ENCODE measurements around the gene USP24. TPM values are rescaled to one million over a fixed set of nuclear protein-coding genes. Genes with fewer than 3 reads are reported as not detected.

USP24 gene
- total RNA-seq, 6 experiments from 2014 or later = 19.9 to 28.0 (median 21.9) TPM

DNA sequence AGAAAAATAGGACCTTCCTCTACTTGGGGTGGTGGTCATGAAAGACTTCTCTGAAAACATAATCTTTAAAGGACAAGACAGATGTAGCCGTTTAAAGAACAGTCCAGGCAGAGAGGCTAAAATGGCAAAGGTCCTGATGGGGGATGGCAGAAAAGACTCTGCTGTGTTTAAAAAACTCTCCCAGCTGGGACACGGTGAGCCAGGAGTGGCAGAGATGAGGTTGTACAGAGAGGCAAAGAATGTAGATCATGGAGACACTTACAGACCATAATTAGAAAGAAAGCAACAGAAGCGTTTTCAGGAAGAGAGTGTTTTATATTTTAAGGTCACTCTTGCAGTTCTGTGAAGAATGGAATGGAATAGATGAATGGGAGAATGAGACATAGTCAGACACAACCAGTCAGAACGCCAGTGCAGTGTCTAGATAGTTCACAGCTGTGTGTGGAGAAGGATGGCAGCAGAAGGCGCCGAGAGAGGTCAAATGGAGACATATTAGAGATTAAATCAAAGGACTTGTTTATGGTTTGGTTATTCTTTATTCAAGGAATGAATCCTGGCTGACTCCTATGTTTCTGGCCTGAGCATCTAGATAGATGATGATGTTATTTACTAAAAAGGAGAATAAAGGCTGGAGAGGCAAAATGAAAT, 47.8 kb downstream of the USP24 start:
- TF ChIP-seq, protein P1, sequence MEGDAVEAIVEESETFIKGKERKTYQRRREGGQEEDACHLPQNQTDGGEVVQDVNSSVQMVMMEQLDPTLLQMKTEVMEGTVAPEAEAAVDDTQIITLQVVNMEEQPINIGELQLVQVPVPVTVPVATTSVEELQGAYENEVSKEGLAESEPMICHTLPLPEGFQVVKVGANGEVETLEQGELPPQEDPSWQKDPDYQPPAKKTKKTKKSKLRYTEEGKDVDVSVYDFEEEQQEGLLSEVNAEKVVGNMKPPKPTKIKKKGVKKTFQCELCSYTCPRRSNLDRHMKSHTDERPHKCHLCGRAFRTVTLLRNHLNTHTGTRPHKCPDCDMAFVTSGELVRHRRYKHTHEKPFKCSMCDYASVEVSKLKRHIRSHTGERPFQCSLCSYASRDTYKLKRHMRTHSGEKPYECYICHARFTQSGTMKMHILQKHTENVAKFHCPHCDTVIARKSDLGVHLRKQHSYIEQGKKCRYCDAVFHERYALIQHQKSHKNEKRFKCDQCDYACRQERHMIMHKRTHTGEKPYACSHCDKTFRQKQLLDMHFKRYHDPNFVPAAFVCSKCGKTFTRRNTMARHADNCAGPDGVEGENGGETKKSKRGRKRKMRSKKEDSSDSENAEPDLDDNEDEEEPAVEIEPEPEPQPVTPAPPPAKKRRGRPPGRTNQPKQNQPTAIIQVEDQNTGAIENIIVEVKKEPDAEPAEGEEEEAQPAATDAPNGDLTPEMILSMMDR (IDR thresholded peaks at IDR 0.05) = no peak
- TF ChIP-seq POLR2A (IDR thresholded peaks at IDR 0.05) = no peak
- H3K27ac ChIP-seq = no peak overlapping the region
- intact Hi-C loops (cut with DNase I) = no loop called here
- H3K4me3 ChIP-seq = no peak overlapping the region
- no peak for DNase-seq
- H3K9me3 ChIP-seq = no peaks in the 10 kb centered on the region
- H3K36me3 ChIP-seq = peaks cover 0 to 29% (median 0%) of the 10 kb centered on the region in 4 donors
- H3K4me1 ChIP-seq = no peaks in the 10 kb centered on the region
- WGBS (ENCODE audit: insufficient coverage, low coverage, low lambda C conversion rate, missing lambda C conversion rate) = 87% methylated on average over 6 of the region's 6 CpGs
- no peaks in the 10 kb centered on the region for H3K27me3 ChIP-seq
- no peak for ATAC-seq

- no peaks in the 10 kb centered on the region for H3K27me3 ChIP-seq
- H3K36me3 ChIP-seq = peaks cover 0 to 26% (median under 1%) of the 10 kb centered on the region in 4 donors
- no peak for DNase-seq
- intact Hi-C loops (cut with DNase I) = no loop called here
- H3K9me3 ChIP-seq = no peaks in the 10 kb centered on the region
- 96% methylated on average over 2 of the region's 2 CpGs for WGBS (ENCODE audit: insufficient coverage, low coverage, low lambda C conversion rate, missing lambda C conversion rate)
- no peak overlapping the region for H3K27ac ChIP-seq
- ATAC-seq = no peak
- H3K4me3 ChIP-seq = no peak overlapping the region
- no peaks in the 10 kb centered on the region for H3K4me1 ChIP-seq
- TF ChIP-seq, protein P1 (IDR thresholded peaks at IDR 0.05) = no peak
- no peak for TF ChIP-seq POLR2A (IDR thresholded peaks at IDR 0.05)
These were observed 50.3 kb downstream of the USP24 start for GRCh38 chr1:55164906-55165305.

DNA sequence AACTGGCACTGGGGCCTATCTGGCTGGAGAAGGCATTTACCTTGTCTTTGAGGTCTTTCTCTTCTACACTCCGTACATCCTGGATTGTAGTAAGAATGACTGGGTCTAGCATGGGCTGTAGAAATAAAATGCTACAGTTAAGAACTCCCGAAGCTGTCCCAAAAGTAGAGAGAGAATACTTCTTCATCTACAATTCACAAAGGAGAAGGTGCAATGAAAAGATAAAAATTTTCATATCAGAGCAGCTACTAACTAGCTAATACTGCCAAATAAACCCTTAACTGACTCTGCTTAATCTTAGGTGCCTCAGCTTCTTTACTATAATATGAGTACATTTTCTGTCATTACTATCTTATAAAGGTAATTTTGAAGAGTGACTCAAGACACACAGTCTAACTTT, 55.6 kb downstream of the USP24 start:
- Histone ChIP-seq H3K36me3 (peaks cover 0 to 39% (median 3%) of the 10 kb centered on the region in 4 donors), H3K27me3 (no peaks in the 10 kb centered on the region), H3K4me3 (no peak overlapping the region), H3K9me3 (no peaks in the 10 kb centered on the region), H3K4me1 (no peaks in the 10 kb centered on the region), H3K27ac (no peak overlapping the region)
- ATAC-seq (no peak), DNase-seq (no peak)
- WGBS (ENCODE audit: insufficient coverage, low coverage, low lambda C conversion rate, missing lambda C conversion rate) = 100% methylated on average over 2 of the region's 2 CpGs
- intact Hi-C loops (cut with DNase I) = no loop called here
- TF ChIP-seq POLR2A (IDR thresholded peaks at IDR 0.05) = no peak
- TF ChIP-seq, protein P1 (IDR thresholded peaks at IDR 0.05) = no peak

GRCh38 chr1:55156608-55157007, 58.6 kb downstream of the USP24 start:
- intact Hi-C loops (cut with DNase I) = no loop called here
- peaks cover 0 to 41% (median 6%) of the 10 kb centered on the region in 4 donors for H3K36me3 ChIP-seq

More at GRCh38 chr1:55156608-55157007, 58.6 kb downstream of the USP24 start:
- Histone ChIP-seq H3K27me3 (no peaks in the 10 kb centered on the region), H3K4me3 (no peak overlapping the region), H3K9me3 (no peaks in the 10 kb centered on the region), H3K4me1 (no peaks in the 10 kb centered on the region), H3K27ac (no peak overlapping the region)
- 98% methylated on average over 3 of the region's 3 CpGs for WGBS (ENCODE audit: insufficient coverage, low coverage, low lambda C conversion rate, missing lambda C conversion rate)
- no peak for ATAC-seq
- no peak for DNase-seq
- TF ChIP-seq POLR2A (IDR thresholded peaks at IDR 0.05) = no peak
- TF ChIP-seq, protein P1 (IDR thresholded peaks at IDR 0.05) = no peak
